Skeletal muscle satellite cell (primary cell): Measurements from ENCODE around the gene NUBP2.

ENCODE experiments used
- H3K27me3 ChIP-seq: 2 replicates; pipeline ENCODE4 v1.7.0; 2013; ENCODE audit warnings: low read length; ENCODE audit not compliant: control insufficient read depth, insufficient read depth
- H3K36me3 ChIP-seq: 2 replicates; pipeline ENCODE4 v1.7.0; 2013; ENCODE audit warnings: mild to moderate bottlenecking, control low read depth, low read length; ENCODE audit not compliant: insufficient read depth
- H3K4me1 ChIP-seq: 2 replicates; pipeline ENCODE4 v1.7.0; 2013; ENCODE audit warnings: low read length; ENCODE audit not compliant: control insufficient read depth, insufficient read depth
- H3K4me2 ChIP-seq: 2 replicates; pipeline ENCODE4 v1.7.0; 2013; ENCODE audit warnings: mild to moderate bottlenecking, low read length
- H3K4me3 ChIP-seq: 2 replicates; pipeline ENCODE4 v1.7.0; 2013; ENCODE audit warnings: low read length
- H3K9ac ChIP-seq: 2 replicates; pipeline ENCODE4 v1.7.0; 2013; ENCODE audit warnings: mild to moderate bottlenecking, low read depth, low read length, moderate library complexity
- H3K9me3 ChIP-seq: replicated peaks from 2 replicates; pipeline ENCODE4 v1.7.0; 2013; ENCODE audit warnings: mild to moderate bottlenecking, control low read depth, low read length

The NUBP2 gene

GRCh38 chr16:1808691-1809090, 25.9 kb downstream of the NUBP2 start:
- Histone ChIP-seq H3K4me3 (no peak overlapping the region), H3K27me3 (no peaks in the 10 kb centered on the region), H3K36me3 (peaks cover 10% of the 10 kb centered on the region), H3K9me3 (no peaks in the 10 kb centered on the region), H3K4me1 (peaks cover 6% of the 10 kb centered on the region), H3K4me2 (no peak overlapping the region), H3K9ac (no peak overlapping the region)

GRCh38 chr16:1809281-1809801, 26.6 kb downstream of the NUBP2 start:
- H3K4me3 ChIP-seq, result no peak overlapping the region
- H3K9me3 ChIP-seq, result no peaks in the 10 kb centered on the region
- no peak overlapping the region for H3K4me2 ChIP-seq
- no peak overlapping the region for H3K9ac ChIP-seq
- H3K36me3 ChIP-seq, result peaks cover 10% of the 10 kb centered on the region
- no peaks in the 10 kb centered on the region for H3K27me3 ChIP-seq
- H3K4me1 ChIP-seq, result peaks cover 6% of the 10 kb centered on the region

DNA sequence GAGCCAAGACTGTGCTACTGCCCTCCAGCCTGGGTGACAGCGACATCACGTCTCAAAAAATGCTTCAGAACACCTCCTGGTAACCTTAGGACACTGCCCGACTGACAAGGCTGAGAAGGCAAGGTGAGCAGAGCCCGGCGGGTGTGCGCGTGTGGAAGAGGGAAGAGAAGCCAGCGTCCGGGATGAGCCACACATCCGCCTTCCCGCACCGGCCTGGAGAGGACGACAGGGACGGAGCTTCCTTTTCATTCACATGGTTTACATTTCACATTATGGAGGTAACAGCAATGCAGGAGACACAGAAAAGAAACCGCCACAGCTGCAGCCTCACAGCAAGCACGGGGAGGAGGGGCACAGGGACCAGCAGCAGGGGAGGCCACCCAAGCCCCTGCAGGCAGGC, 27.3 kb downstream of the NUBP2 start:
- Histone ChIP-seq H3K27me3 (no peaks in the 10 kb centered on the region), H3K36me3 (peaks cover 10% of the 10 kb centered on the region), H3K9me3 (no peaks in the 10 kb centered on the region), H3K4me2 (no peak overlapping the region), H3K4me1 (peaks cover 6% of the 10 kb centered on the region), H3K9ac (no peak overlapping the region), H3K4me3 (no peak overlapping the region)

DNA sequence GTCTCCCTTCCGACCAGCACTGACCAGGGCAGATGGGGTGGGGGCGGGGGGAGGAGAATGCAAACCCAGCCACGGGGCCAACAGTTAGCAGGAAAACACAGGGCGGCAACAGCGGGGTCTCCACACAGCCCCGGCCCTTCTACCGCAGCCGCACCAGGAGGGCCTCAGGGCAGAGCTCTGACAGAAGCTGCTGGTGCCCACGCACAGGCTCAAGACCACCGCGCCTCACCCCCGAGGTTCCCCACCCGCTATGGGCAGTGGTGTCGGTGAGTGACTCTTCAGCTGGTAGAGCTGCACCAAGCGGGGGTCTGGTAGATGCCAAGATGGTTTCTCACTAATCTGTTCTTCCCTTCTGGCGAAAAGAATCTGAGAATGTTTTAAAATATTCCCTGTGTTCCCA, 27.8 kb downstream of the NUBP2 start:
- peaks cover 6% of the 10 kb centered on the region for H3K4me1 ChIP-seq
- peaks cover 10% of the 10 kb centered on the region for H3K36me3 ChIP-seq
- H3K4me2 ChIP-seq, result no peak overlapping the region
- H3K9me3 ChIP-seq, result no peaks in the 10 kb centered on the region
- H3K4me3 ChIP-seq, result no peak overlapping the region
- no peak overlapping the region for H3K9ac ChIP-seq
- H3K27me3 ChIP-seq, result no peaks in the 10 kb centered on the region

DNA sequence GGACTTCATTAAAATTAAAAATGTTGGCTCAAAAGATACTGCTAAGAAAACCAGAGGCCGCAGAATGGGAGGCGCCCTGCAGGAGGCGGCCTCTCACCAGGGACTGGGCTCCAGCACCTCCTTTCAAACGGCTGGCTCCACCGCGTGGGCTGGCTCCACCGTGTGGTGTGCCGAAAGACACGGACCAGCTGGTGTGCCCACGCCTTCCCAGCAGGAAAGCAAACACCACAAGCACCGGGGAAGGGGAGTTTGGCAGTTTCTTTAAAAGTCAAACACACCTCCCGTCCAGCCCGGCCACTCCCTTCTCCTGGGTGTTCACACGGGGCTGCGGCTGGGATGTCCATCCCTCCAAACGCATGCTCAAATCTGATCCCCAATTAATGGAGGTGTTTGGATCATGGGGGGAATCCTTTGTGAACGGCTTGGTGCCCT, 30.0 kb downstream of the NUBP2 start:
- H3K4me1 ChIP-seq, result peaks cover 6% of the 10 kb centered on the region
- no peaks in the 10 kb centered on the region for H3K9me3 ChIP-seq
- H3K27me3 ChIP-seq, result no peaks in the 10 kb centered on the region
- no peak overlapping the region for H3K4me3 ChIP-seq
- H3K9ac ChIP-seq, result no peak overlapping the region
- peaks cover 16% of the 10 kb centered on the region for H3K36me3 ChIP-seq
- H3K4me2 ChIP-seq, result peak overlapping the region; percentile 47

DNA sequence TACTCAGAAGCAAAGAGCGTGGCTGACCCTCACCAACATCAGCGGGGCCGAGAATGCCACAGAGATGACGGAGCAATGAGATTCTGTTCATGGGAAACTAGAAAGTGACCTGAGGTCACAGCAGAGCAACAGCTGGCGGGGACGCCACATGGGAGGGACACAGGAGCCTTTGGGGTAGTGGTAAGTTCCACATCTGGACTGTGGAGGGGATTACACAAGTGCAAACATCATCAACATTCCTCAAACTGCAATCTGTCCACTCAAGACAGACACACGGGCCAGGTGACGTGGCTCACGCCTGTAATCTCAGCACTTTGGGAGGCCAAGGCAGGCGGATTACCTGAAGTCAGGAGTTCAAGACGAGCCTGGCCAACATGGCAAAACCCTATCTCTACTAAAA, 32.7 kb downstream of the NUBP2 start:
- no peak overlapping the region for H3K9ac ChIP-seq
- no peaks in the 10 kb centered on the region for H3K27me3 ChIP-seq
- H3K4me2 ChIP-seq, result no peak overlapping the region
- no peak overlapping the region for H3K4me3 ChIP-seq
- peaks cover 12% of the 10 kb centered on the region for H3K36me3 ChIP-seq
- peaks cover 6% of the 10 kb centered on the region for H3K4me1 ChIP-seq
- no peaks in the 10 kb centered on the region for H3K9me3 ChIP-seq

DNA sequence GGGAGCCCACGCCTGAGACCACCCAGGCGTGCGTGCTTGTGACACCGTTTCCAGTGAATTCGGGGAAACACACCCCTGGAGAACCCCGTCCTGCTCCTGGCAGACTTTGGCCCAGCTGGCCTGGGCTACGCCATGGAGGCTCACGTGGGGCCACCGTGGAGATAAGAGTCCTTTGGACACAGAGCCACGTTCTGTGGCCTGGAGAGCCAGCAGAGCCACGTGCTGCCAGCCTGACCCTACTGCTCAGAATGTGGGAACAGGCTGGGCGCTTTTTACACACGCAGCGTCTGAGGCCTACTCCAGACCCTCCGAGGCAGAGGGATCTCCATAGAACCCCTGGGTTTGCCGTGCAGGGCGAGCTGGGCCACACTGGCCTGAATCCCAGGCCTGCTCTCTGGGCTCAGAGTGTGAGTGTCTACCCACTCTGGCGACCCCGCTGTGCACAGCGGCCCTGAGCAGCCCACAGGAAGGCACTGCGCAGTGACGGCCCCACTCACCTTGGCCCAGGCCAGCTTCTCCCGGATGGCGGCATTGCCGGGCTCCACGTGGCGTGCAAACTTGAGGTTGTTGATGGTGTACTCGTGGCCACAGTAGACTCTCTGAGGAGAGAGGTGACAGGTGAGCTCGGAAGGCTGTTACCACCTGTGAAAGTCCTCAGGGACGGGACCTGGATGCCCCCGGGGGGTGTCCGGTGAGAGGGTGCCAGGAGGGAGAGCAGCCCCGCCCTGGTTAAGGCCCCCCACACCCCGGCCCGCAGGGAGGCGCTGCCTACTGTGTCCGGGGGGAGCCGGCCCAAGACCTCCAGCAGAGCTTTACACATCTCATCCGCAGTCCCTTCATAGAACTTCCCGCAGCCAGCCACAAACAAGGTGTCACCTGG, 33.9 kb downstream of the NUBP2 start:
- Histone ChIP-seq H3K27me3 (no peaks in the 10 kb centered on the region), H3K4me3 (no peak overlapping the region), H3K4me1 (peaks cover 6% of the 10 kb centered on the region), H3K36me3 (peaks cover 12% of the 10 kb centered on the region), H3K9ac (no peak overlapping the region), H3K4me2 (no peak overlapping the region), H3K9me3 (no peaks in the 10 kb centered on the region)

- H3K36me3 ChIP-seq, result peaks cover 12% of the 10 kb centered on the region
Observed at GRCh38 chr16:1817276-1817589, 34.5 kb downstream of the NUBP2 start.

DNA sequence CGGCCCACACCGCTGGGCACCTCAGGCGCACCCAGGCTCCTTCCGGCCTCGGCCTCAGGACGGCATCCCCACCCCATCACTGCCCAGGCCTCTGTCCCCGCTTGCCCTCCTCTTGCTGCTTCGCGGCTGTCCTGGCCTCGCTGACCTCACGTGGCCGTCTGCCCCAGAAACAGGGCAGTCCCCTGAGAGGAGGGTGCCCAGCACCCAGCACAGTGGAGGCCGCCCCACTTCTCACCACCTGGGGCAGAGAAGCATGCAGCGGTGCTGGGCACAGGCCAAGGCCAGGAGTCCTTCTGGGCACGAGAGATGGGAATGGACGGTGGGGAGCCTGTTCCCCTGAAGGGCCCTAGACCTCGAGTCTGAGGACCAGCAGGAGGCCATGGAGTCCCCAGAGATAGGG, 35.0 kb downstream of the NUBP2 start:
- Histone ChIP-seq H3K36me3 (peaks cover 12% of the 10 kb centered on the region), H3K9ac (no peak overlapping the region), H3K4me1 (peaks cover 5% of the 10 kb centered on the region), H3K4me2 (no peak overlapping the region), H3K27me3 (no peaks in the 10 kb centered on the region), H3K9me3 (no peaks in the 10 kb centered on the region), H3K4me3 (no peak overlapping the region)

More at GRCh38 chr16:1817276-1817589, 34.5 kb downstream of the NUBP2 start:
- H3K9ac ChIP-seq, result no peak overlapping the region
- no peak overlapping the region for H3K4me3 ChIP-seq
- no peak overlapping the region for H3K4me2 ChIP-seq
- H3K9me3 ChIP-seq, result no peaks in the 10 kb centered on the region
- no peaks in the 10 kb centered on the region for H3K27me3 ChIP-seq
- peaks cover 6% of the 10 kb centered on the region for H3K4me1 ChIP-seq

GRCh38 chr16:1818204-1818872, 35.6 kb downstream of the NUBP2 start:
- no peaks in the 10 kb centered on the region for H3K27me3 ChIP-seq
- no peaks in the 10 kb centered on the region for H3K4me1 ChIP-seq
- no peak overlapping the region for H3K4me2 ChIP-seq
- no peaks in the 10 kb centered on the region for H3K9me3 ChIP-seq
- no peak overlapping the region for H3K9ac ChIP-seq
- H3K36me3 ChIP-seq, result peaks cover 12% of the 10 kb centered on the region
- no peak overlapping the region for H3K4me3 ChIP-seq

GRCh38 chr16:1818873-1819525, 36.2 kb downstream of the NUBP2 start:
- Histone ChIP-seq H3K27me3 (no peaks in the 10 kb centered on the region), H3K4me2 (no peak overlapping the region), H3K9me3 (no peaks in the 10 kb centered on the region), H3K4me3 (no peak overlapping the region), H3K4me1 (no peaks in the 10 kb centered on the region), H3K9ac (no peak overlapping the region), H3K36me3 (peaks cover 12% of the 10 kb centered on the region)
